Endodermal cell (in vitro differentiated cells): Measurements from ENCODE around the gene TBL3. TPM values are rescaled to one million over a fixed set of nuclear protein-coding genes. Genes with fewer than 3 reads are reported as not detected.
A peak's percentile ranks its signal among the peaks of the same experiment; 100 is the strongest.

Source experiments
- DNase-seq: peaks from one replicate; pipeline ENCODE4 v3.0.0-alpha.2; 2017
- H3K27ac ChIP-seq: 2 replicates; pipeline ENCODE4 v1.5.1; 2013; ENCODE audit warnings: mild to moderate bottlenecking, low read depth, low read length, moderate library complexity
- H3K27me3 ChIP-seq: 2 replicates; pipeline ENCODE4 v1.6.1; 2013; ENCODE audit warnings: mild to moderate bottlenecking, low read length, moderate library complexity; ENCODE audit not compliant: insufficient read depth, control insufficient read depth, poor library complexity, severe bottlenecking
- H3K36me3 ChIP-seq: 2 replicates; pipeline ENCODE4 v1.7.0; 2013; ENCODE audit warnings: mild to moderate bottlenecking, low read length, moderate library complexity; ENCODE audit not compliant: control insufficient read depth, insufficient read depth
- H3K4me1 ChIP-seq: one replicate; pipeline ENCODE4 v1.7.0; 2013; ENCODE audit warnings: low read length; ENCODE audit not compliant: control insufficient read depth, insufficient read depth
- H3K4me3 ChIP-seq: 2 replicates; pipeline ENCODE4 v1.5.1; 2013; ENCODE audit warnings: mild to moderate bottlenecking, low read length, moderate library complexity
- H3K9ac ChIP-seq: 2 replicates; pipeline ENCODE4 v1.6.1; 2013; ENCODE audit warnings: mild to moderate bottlenecking, low read length, moderate library complexity; ENCODE audit not compliant: poor library complexity, severe bottlenecking; ENCODE audit errors: extremely low read depth
- H3K9me3 ChIP-seq: 2 replicates; pipeline ENCODE4 v1.6.1; 2013; ENCODE audit warnings: mild to moderate bottlenecking, low read length, moderate library complexity; ENCODE audit not compliant: control insufficient read depth
- H3K27ac Mint-ChIP-seq: 2 replicates; pipeline ENCODE4 v1.8.0; 2020; ENCODE audit warnings: mixed read lengths
- H3K27me3 Mint-ChIP-seq: 2 replicates; pipeline ENCODE4 v1.8.0; 2021; ENCODE audit warnings: mild to moderate bottlenecking, mixed read lengths; ENCODE audit not compliant: insufficient read depth
- H3K36me3 Mint-ChIP-seq: 2 replicates; pipeline ENCODE4 v1.8.0; 2020; ENCODE audit warnings: low read depth, mixed read lengths
- H3K4me1 Mint-ChIP-seq: 2 replicates; pipeline ENCODE4 v1.8.0; 2020; ENCODE audit warnings: mixed read lengths
- H3K4me3 Mint-ChIP-seq: 2 replicates; pipeline ENCODE4 v1.8.0; 2020; ENCODE audit warnings: mild to moderate bottlenecking, moderate library complexity, mixed read lengths
- H3K9me3 Mint-ChIP-seq: 2 replicates; pipeline ENCODE4 v1.8.0; 2020; ENCODE audit warnings: mild to moderate bottlenecking, mixed read lengths
- WGBS, 2 experiments: methylation state at CpG; one replicate each; pipeline versions ENCODE4 v1.1.5 to v1.1.7; 2013; ENCODE audit warnings: missing lambda C conversion rate in 2 of 2, mixed read lengths in 1 of 2; ENCODE audit not compliant: insufficient coverage in 1 of 2, insufficient read length in 1 of 2; 5-methylcytosine and 5-hydroxymethylcytosine counted together
- total RNA-seq, 2 donors: library from RNA; stranded (reverse); fragmentation: NEBNext Ultra II Directional in 1 of 2; extraction: Animal tissue kit (Norgen Biotek cat#: 25700) in 1 of 2; gene quantifications; 2 replicates in 1 of 2; 3 replicates in 1 of 2; pipeline ENCODE4 v1.2.1, GENCODE V29; 2021
- TF ChIP-seq, protein P1 (sequence below): fragments of 200-600 bp; sonication (generic); conservative IDR thresholded peaks from 2 replicates; pipeline ENCODE4 v1.5.0; 2021; ENCODE audit warnings: antibody characterized with exemption, mild to moderate bottlenecking

TBL3 gene
- total RNA-seq, 2 donors from 2014 or later = 43.4 to 49.7 TPM

- H3K36me3 ChIP-seq = peaks cover 4% of the 10 kb centered on the region
- no peaks in the 10 kb centered on the region for H3K27me3 ChIP-seq
- no peak overlapping the region for H3K4me3 ChIP-seq
- no peak overlapping the region for H3K27ac ChIP-seq
- WGBS, 2 experiments = 87 to 88% methylated on average over 12 to 30 of the region's 30 CpGs
- H3K4me1 Mint-ChIP-seq = peaks cover 3% of the 10 kb centered on the region
- H3K36me3 Mint-ChIP-seq = peaks cover 22% of the 10 kb centered on the region
- H3K27me3 Mint-ChIP-seq = peaks cover 10% of the 10 kb centered on the region
- no peaks in the 10 kb centered on the region for H3K9me3 ChIP-seq
- no peaks in the 10 kb centered on the region for H3K4me1 ChIP-seq
- H3K9me3 Mint-ChIP-seq = no peaks in the 10 kb centered on the region
- H3K9ac ChIP-seq = no peak overlapping the region
- DNase-seq = peak; percentile 89
- H3K27ac Mint-ChIP-seq = no peak overlapping the region
- H3K4me3 Mint-ChIP-seq = peak overlapping the region; percentile 82
- TF ChIP-seq, protein P1, sequence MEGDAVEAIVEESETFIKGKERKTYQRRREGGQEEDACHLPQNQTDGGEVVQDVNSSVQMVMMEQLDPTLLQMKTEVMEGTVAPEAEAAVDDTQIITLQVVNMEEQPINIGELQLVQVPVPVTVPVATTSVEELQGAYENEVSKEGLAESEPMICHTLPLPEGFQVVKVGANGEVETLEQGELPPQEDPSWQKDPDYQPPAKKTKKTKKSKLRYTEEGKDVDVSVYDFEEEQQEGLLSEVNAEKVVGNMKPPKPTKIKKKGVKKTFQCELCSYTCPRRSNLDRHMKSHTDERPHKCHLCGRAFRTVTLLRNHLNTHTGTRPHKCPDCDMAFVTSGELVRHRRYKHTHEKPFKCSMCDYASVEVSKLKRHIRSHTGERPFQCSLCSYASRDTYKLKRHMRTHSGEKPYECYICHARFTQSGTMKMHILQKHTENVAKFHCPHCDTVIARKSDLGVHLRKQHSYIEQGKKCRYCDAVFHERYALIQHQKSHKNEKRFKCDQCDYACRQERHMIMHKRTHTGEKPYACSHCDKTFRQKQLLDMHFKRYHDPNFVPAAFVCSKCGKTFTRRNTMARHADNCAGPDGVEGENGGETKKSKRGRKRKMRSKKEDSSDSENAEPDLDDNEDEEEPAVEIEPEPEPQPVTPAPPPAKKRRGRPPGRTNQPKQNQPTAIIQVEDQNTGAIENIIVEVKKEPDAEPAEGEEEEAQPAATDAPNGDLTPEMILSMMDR = peak; percentile 67
These were observed 30.4 kb upstream of the TBL3 start for GRCh38 chr16:1941162-1942046.

- Histone ChIP-seq H3K4me3 (peak overlapping the region; percentile 89), H3K9me3 (no peaks in the 10 kb centered on the region), H3K36me3 (peaks cover 4% of the 10 kb centered on the region), H3K9ac (peak overlapping the region; percentile 20), H3K4me1 (no peaks in the 10 kb centered on the region), H3K27ac (no peak overlapping the region), H3K27me3 (no peaks in the 10 kb centered on the region)
- peaks cover 3% of the 10 kb centered on the region for H3K4me1 Mint-ChIP-seq
- no peaks in the 10 kb centered on the region for H3K9me3 Mint-ChIP-seq
- DNase-seq = peak; percentile 63
- 47 to 58% methylated on average over 8 to 16 of the region's 17 CpGs for WGBS, 2 experiments
- no peak overlapping the region for H3K27ac Mint-ChIP-seq
- TF ChIP-seq, protein P1 = no peak
- H3K36me3 Mint-ChIP-seq = peaks cover 17% of the 10 kb centered on the region
- peaks cover 10% of the 10 kb centered on the region for H3K27me3 Mint-ChIP-seq
- peak overlapping the region; percentile 82 for H3K4me3 Mint-ChIP-seq
These were observed 29.6 kb upstream of the TBL3 start for GRCh38 chr16:1942047-1942809.

- Mint-ChIP-seq H3K36me3 (peaks cover 14% of the 10 kb centered on the region), H3K4me3 (peak within 1 kb of the TSS; percentile 82), H3K27me3 (peaks cover 10% of the 10 kb centered on the region), H3K27ac (peak within 1 kb of the TSS; percentile 76), H3K4me1 (peaks cover 3% of the 10 kb centered on the region), H3K9me3 (no peaks in the 10 kb centered on the region)
- Histone ChIP-seq H3K27ac (no peak within 1 kb of the TSS), H3K9me3 (no peaks in the 10 kb centered on the region), H3K27me3 (no peaks in the 10 kb centered on the region), H3K4me1 (no peaks in the 10 kb centered on the region), H3K4me3 (peak within 1 kb of the TSS; percentile 89), H3K9ac (peak within 1 kb of the TSS; percentile 20), H3K36me3 (peaks cover 1% of the 10 kb centered on the region)
- 3 to 5% methylated on average over 20 to 76 of the region's 77 CpGs for WGBS, 2 experiments
- TF ChIP-seq, protein P1 = peak; percentile 50
- DNase-seq = peak; percentile 100
These were observed 28.8 kb upstream of the TBL3 start, which contains the start of gene MSRB1 for GRCh38 chr16:1942810-1943726. Gene MSRB1, minus strand, starts transcription at chr16:1943199. Its CDS starts 43 bp downstream, at chr16:1943156.
